ENCODE measurements around the gene BRIX1. TPM values are rescaled to one million over a fixed set of nuclear protein-coding genes. Genes with fewer than 3 reads are reported as not detected.

BRIX1 gene
- total RNA-seq, 2 experiments from 2014 or later = 65.3 to 75.6 TPM

GRCh38 chr5:34867660-34868059 is 47.9 kb upstream of the BRIX1 start:
- Histone ChIP-seq H3K27ac (ENCODE audit: low read depth, low read length, poor library complexity, severe bottlenecking) (no peak overlapping the region), H2AFZ (ENCODE audit: low read length) (no peak overlapping the region), H3K4me2 (ENCODE audit: low read length) (no peak overlapping the region), H3K79me2 (ENCODE audit: insufficient read depth, low read depth, low read length) (no peaks in the 10 kb centered on the region), H3K9me2 (ENCODE audit: insufficient read depth, low read length) (no peaks in the 10 kb centered on the region), H4K20me1 (ENCODE audit: insufficient read depth, low read length) (no peaks in the 10 kb centered on the region), H3K4me1 (ENCODE audit: insufficient read depth, low read length, poor library complexity, severe bottlenecking) (no peaks in the 10 kb centered on the region), H3K4me3 (ENCODE audit: low read depth, low read length, poor library complexity, severe bottlenecking) (no peak overlapping the region), H3K9me3 (ENCODE audit: low read length) (no peaks in the 10 kb centered on the region), H3K36me3 (ENCODE audit: insufficient read depth, low read length) (no peaks in the 10 kb centered on the region)
- no peak for DNase-seq (ENCODE audit: low spot score)
- TF ChIP-seq, protein P1, sequence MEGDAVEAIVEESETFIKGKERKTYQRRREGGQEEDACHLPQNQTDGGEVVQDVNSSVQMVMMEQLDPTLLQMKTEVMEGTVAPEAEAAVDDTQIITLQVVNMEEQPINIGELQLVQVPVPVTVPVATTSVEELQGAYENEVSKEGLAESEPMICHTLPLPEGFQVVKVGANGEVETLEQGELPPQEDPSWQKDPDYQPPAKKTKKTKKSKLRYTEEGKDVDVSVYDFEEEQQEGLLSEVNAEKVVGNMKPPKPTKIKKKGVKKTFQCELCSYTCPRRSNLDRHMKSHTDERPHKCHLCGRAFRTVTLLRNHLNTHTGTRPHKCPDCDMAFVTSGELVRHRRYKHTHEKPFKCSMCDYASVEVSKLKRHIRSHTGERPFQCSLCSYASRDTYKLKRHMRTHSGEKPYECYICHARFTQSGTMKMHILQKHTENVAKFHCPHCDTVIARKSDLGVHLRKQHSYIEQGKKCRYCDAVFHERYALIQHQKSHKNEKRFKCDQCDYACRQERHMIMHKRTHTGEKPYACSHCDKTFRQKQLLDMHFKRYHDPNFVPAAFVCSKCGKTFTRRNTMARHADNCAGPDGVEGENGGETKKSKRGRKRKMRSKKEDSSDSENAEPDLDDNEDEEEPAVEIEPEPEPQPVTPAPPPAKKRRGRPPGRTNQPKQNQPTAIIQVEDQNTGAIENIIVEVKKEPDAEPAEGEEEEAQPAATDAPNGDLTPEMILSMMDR (conservative IDR thresholded peaks at IDR 0.05; ENCODE audit: low read length) = no peak
- no peak for TF ChIP-seq EZH2phosphoT487 (IDR thresholded peaks at IDR 0.05; ENCODE audit: borderline replicate concordance, low read depth, low read length)
- intact Hi-C loops (cut with micrococcal nuclease; ENCODE audit: unreplicated experiment) = no loop called here
- no TSS peak for BruUV-seq (replicated peaks)
- POLR2A ChIA-PET = interaction anchor here (1.6 kb wide), 1 partner anchor 19 kb away, joined by 4 read pairs; no protein-coding TSS in a partner anchor
- CTCF ChIA-PET (ENCODE audit: unreplicated experiment) = no interaction called here

- Histone ChIP-seq H3K4me3 (ENCODE audit: low read depth, low read length, poor library complexity, severe bottlenecking) (no peak overlapping the region), H3K9me2 (ENCODE audit: insufficient read depth, low read length) (no peaks in the 10 kb centered on the region), H3K4me2 (ENCODE audit: low read length) (no peak overlapping the region), H3K4me1 (ENCODE audit: insufficient read depth, low read length, poor library complexity, severe bottlenecking) (no peaks in the 10 kb centered on the region), H2AFZ (ENCODE audit: low read length) (no peak overlapping the region), H3K27ac (ENCODE audit: low read depth, low read length, poor library complexity, severe bottlenecking) (no peak overlapping the region), H3K9me3 (ENCODE audit: low read length) (no peaks in the 10 kb centered on the region), H3K79me2 (ENCODE audit: insufficient read depth, low read depth, low read length) (no peaks in the 10 kb centered on the region), H3K36me3 (ENCODE audit: insufficient read depth, low read length) (no peaks in the 10 kb centered on the region), H4K20me1 (ENCODE audit: insufficient read depth, low read length) (no peaks in the 10 kb centered on the region)
- no TSS peak for BruUV-seq (replicated peaks)
- DNase-seq (ENCODE audit: low spot score) = no peak
- ChIA-PET CTCF (ENCODE audit: unreplicated experiment) (interaction anchor here (1.1 kb wide), 1 partner anchor 12 kb away, joined by 3 read pairs; no protein-coding TSS in a partner anchor), POLR2A (interaction anchor here (0.9 to 1.6 kb wide), 2 partner anchors 10 to 20 kb away, joined by 4 read pairs; no protein-coding TSS in a partner anchor)
- TF ChIP-seq, protein P1 (conservative IDR thresholded peaks at IDR 0.05; ENCODE audit: low read length) = no peak
- TF ChIP-seq EZH2phosphoT487 (IDR thresholded peaks at IDR 0.05; ENCODE audit: borderline replicate concordance, low read depth, low read length) = no peak
- intact Hi-C loops (cut with micrococcal nuclease; ENCODE audit: unreplicated experiment) = no loop called here
Observed at GRCh38 chr5:34868791-34869190, 46.7 kb upstream of the BRIX1 start.

- DNase-seq (ENCODE audit: low spot score) = no peak
- Histone ChIP-seq H4K20me1 (ENCODE audit: insufficient read depth, low read length) (no peaks in the 10 kb centered on the region), H3K4me3 (ENCODE audit: low read depth, low read length, poor library complexity, severe bottlenecking) (no peak overlapping the region), H3K4me1 (ENCODE audit: insufficient read depth, low read length, poor library complexity, severe bottlenecking) (no peaks in the 10 kb centered on the region), H3K79me2 (ENCODE audit: insufficient read depth, low read depth, low read length) (no peaks in the 10 kb centered on the region), H3K9me2 (ENCODE audit: insufficient read depth, low read length) (no peaks in the 10 kb centered on the region), H3K4me2 (ENCODE audit: low read length) (no peak overlapping the region), H3K9me3 (ENCODE audit: low read length) (no peaks in the 10 kb centered on the region), H3K27ac (ENCODE audit: low read depth, low read length, poor library complexity, severe bottlenecking) (no peak overlapping the region), H3K36me3 (ENCODE audit: insufficient read depth, low read length) (no peaks in the 10 kb centered on the region), H2AFZ (ENCODE audit: low read length) (no peak overlapping the region)
- no peak for TF ChIP-seq EZH2phosphoT487 (IDR thresholded peaks at IDR 0.05; ENCODE audit: borderline replicate concordance, low read depth, low read length)
- TF ChIP-seq, protein P1 (conservative IDR thresholded peaks at IDR 0.05; ENCODE audit: low read length) = no peak
- ChIA-PET POLR2A (no interaction called here), CTCF (ENCODE audit: unreplicated experiment) (interaction anchor here (1.1 kb wide), 1 partner anchor 12 kb away, joined by 3 read pairs; no protein-coding TSS in a partner anchor)
- intact Hi-C loops (cut with micrococcal nuclease; ENCODE audit: unreplicated experiment) = no loop called here
- BruUV-seq (replicated peaks) = no TSS peak
Observed at GRCh38 chr5:34869256-34869655, 46.3 kb upstream of the BRIX1 start.
